DOHH2 (cell line): Measurements from ENCODE around the gene ZNF778.
"Not testable (repeated sequence)": the region's sequence is repeated elsewhere in the genome, so short reads cannot be mapped to it uniquely, and the experiment has no call there.

Experiments used
- H3F3A ChIP-seq: fragments of 200-600 bp; sonication (generic), shearing (Covaris generic); 2 replicates; pipeline ENCODE4 v1.6.0; 2016; ENCODE audit warnings: antibody characterized with exemption, mild to moderate bottlenecking; ENCODE audit not compliant: control insufficient read depth, insufficient read depth
- H3K27ac ChIP-seq: fragments of 200-600 bp; sonication (generic); 2 replicates; pipeline ENCODE4 v1.5.1; 2014; ENCODE audit warnings: low read depth, mild to moderate bottlenecking, low read length, moderate library complexity
- H3K27me3 ChIP-seq: fragments of 200-600 bp; sonication (generic); 2 replicates; pipeline ENCODE4 v1.6.1; 2014; ENCODE audit warnings: mild to moderate bottlenecking, low read length, mixed read lengths; ENCODE audit not compliant: control insufficient read depth
- H3K36me3 ChIP-seq: fragments of 200-600 bp; sonication (generic); 2 replicates; pipeline ENCODE4 v1.6.1; 2014; ENCODE audit warnings: mild to moderate bottlenecking, low read length, moderate library complexity, mixed read lengths; ENCODE audit not compliant: control insufficient read depth
- H3K4me1 ChIP-seq: fragments of 200-600 bp; sonication (generic); 2 replicates; pipeline ENCODE4 v1.6.1; 2014; ENCODE audit warnings: mild to moderate bottlenecking, low read length, mixed read lengths; ENCODE audit not compliant: control insufficient read depth
- H3K4me2 ChIP-seq: fragments of 200-600 bp; sonication (generic); 2 replicates; pipeline ENCODE4 v1.6.0; 2014; ENCODE audit warnings: mild to moderate bottlenecking, low read length, moderate library complexity
- H3K4me3 ChIP-seq: fragments of 200-600 bp; sonication (generic); 2 replicates; pipeline ENCODE4 v1.5.1; 2014; ENCODE audit warnings: mild to moderate bottlenecking, low read length, mixed read lengths
- H3K79me2 ChIP-seq: fragments of 200-600 bp; sonication (generic); 2 replicates; pipeline ENCODE4 v1.6.1; 2014; ENCODE audit warnings: mild to moderate bottlenecking, low read length, mixed read lengths; ENCODE audit not compliant: control insufficient read depth
- H3K9me2 ChIP-seq: fragments of 200-600 bp; sonication (generic); replicated peaks from 2 replicates; pipeline ENCODE4 v1.6.1; 2014; ENCODE audit warnings: mild to moderate bottlenecking, low read length, mixed read lengths; ENCODE audit not compliant: control insufficient read depth
- H3K9me3 ChIP-seq: fragments of 200-600 bp; sonication (generic); 2 replicates; pipeline ENCODE4 v1.6.1; 2014; ENCODE audit warnings: antibody characterized with exemption, low read length, mixed read lengths; ENCODE audit not compliant: control insufficient read depth, insufficient read depth
- H4K20me1 ChIP-seq: fragments of 200-600 bp; sonication (generic); 2 replicates; pipeline ENCODE4 v1.6.0; 2014; ENCODE audit warnings: low read depth, mild to moderate bottlenecking, antibody characterized with exemption, low read length, moderate library complexity; ENCODE audit not compliant: control insufficient read depth, insufficient read depth
- EZH2phosphoT487 ChIP-seq: fragments of 200-600 bp; sonication (generic); IDR thresholded peaks from 2 replicates; pipeline ENCODE4 v1.6.1; 2017; ENCODE audit warnings: borderline replicate concordance, mild to moderate bottlenecking, antibody characterized with exemption, low read length, moderate library complexity, mixed read lengths
- TF ChIP-seq, protein P1 (sequence below): fragments of 200-600 bp; sonication (generic); IDR thresholded peaks from one replicate; pipeline ENCODE4 v1.5.1; 2014; ENCODE audit warnings: antibody characterized with exemption, mild to moderate bottlenecking, low read depth, low read length; ENCODE audit not compliant: poor library complexity, severe bottlenecking

Gene ZNF778

GRCh38 chr16:89187770-89188392, 29.6 kb upstream of the ZNF778 start:
- Histone ChIP-seq H3K36me3 (no peaks in the 10 kb centered on the region), H3K4me1 (peaks cover 4% of the 10 kb centered on the region; the same call in 1 of the 2 replicates), H3K27me3 (no peaks in the 10 kb centered on the region), H3K9me3 (no peaks in the 10 kb centered on the region), H3F3A (peaks cover 17% of the 10 kb centered on the region), H3K4me2 (no peak overlapping the region), H3K79me2 (no peaks in the 10 kb centered on the region), H3K4me3 (no peak overlapping the region), H4K20me1 (no peaks in the 10 kb centered on the region), H3K9me2 (no peaks in the 10 kb centered on the region), H3K27ac (no peak overlapping the region)
- TF ChIP-seq, protein P1, sequence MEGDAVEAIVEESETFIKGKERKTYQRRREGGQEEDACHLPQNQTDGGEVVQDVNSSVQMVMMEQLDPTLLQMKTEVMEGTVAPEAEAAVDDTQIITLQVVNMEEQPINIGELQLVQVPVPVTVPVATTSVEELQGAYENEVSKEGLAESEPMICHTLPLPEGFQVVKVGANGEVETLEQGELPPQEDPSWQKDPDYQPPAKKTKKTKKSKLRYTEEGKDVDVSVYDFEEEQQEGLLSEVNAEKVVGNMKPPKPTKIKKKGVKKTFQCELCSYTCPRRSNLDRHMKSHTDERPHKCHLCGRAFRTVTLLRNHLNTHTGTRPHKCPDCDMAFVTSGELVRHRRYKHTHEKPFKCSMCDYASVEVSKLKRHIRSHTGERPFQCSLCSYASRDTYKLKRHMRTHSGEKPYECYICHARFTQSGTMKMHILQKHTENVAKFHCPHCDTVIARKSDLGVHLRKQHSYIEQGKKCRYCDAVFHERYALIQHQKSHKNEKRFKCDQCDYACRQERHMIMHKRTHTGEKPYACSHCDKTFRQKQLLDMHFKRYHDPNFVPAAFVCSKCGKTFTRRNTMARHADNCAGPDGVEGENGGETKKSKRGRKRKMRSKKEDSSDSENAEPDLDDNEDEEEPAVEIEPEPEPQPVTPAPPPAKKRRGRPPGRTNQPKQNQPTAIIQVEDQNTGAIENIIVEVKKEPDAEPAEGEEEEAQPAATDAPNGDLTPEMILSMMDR, result no peak
- no peak for TF ChIP-seq EZH2phosphoT487

GRCh38 chr16:89188471-89189357, 28.8 kb upstream of the ZNF778 start:
- H3K79me2 ChIP-seq, H3K4me3 ChIP-seq, H4K20me1 ChIP-seq, H3K27ac ChIP-seq, H3K4me2 ChIP-seq, H3K27me3 ChIP-seq, H3K36me3 ChIP-seq, H3K9me3 ChIP-seq, H3K9me2 ChIP-seq, H3K4me1 ChIP-seq: not testable (repeated sequence)
- H3F3A ChIP-seq, result peaks cover 17% of the 10 kb centered on the region

DNA sequence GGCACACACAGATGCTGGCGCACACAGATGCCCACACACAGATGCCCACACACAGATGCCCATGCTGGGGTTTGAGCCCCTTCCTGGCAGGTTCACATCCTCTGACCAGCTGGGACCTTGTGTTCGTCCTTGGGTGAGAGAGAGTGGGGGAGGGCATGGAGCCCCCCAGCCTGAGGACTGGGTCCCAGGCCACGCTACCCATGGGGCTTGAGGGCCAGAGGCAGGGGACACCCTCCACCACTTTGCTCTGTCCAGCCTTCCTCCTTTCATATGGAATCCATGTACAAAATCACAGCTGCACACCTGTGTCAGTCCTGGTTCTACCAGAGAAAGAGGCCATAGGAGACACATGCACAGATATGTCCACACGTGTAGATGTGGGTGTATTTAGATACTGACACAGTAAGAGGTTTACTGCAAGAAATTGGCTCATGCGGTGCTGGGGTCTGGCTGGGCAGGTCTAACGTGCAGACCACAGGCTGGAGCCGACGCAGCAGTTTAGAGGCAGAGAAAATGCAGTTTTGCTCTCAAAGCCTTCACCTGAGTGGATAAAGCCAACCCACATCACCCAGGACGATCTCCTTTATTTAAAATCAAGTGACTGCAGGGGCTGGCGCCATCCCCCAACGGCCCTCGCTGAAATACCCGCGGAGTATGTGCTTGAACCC, 28.0 kb upstream of the ZNF778 start:
- Histone ChIP-seq H3K27me3 (no peaks in the 10 kb centered on the region), H3K9me2 (no peaks in the 10 kb centered on the region), H3K27ac (no peak overlapping the region), H3K4me2 (no peak overlapping the region), H3K4me1 (peaks cover 4% of the 10 kb centered on the region; the same call in 1 of the 2 replicates), H3K4me3 (no peak overlapping the region), H3K9me3 (no peaks in the 10 kb centered on the region), H3K36me3 (no peaks in the 10 kb centered on the region), H3F3A (peaks cover 17% of the 10 kb centered on the region), H4K20me1 (no peaks in the 10 kb centered on the region), H3K79me2 (no peaks in the 10 kb centered on the region)
- TF ChIP-seq EZH2phosphoT487, result no peak
- TF ChIP-seq, protein P1, result no peak
